ENCODE results near the gene GOLM1. TPM values are rescaled to one million over a fixed set of nuclear protein-coding genes. Genes with fewer than 3 reads are reported as not detected.

Gene GOLM1
- total and polyA plus RNA-seq, 2 donors (not counting 1 experiment from before 2014, with no cell fraction given): 0.54 TPM; not detected in 1

DNA sequence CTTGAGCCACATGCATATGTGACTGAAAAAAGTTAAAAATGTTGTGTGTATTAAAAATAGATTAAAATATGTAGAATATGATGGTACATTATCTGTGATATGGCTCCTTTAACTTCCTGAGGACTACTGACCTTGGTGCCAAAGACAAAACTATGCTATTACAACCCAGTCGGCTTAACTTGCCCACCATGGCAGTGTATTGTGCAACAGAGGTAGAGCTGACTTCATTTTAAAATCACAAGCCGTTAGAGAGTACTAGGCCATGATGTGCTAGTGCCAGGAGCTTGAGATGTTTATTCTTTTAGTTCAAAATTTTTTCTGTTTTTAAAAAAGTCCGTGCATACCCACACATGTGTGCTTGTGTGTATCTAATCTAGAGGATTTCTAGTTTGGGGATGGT lies 112.1 kb downstream of the GOLM1 start:
- H3K27ac Mint-ChIP-seq: no peak overlapping the region
- ATAC-seq (ENCODE audit: low read depth): no peak

DNA sequence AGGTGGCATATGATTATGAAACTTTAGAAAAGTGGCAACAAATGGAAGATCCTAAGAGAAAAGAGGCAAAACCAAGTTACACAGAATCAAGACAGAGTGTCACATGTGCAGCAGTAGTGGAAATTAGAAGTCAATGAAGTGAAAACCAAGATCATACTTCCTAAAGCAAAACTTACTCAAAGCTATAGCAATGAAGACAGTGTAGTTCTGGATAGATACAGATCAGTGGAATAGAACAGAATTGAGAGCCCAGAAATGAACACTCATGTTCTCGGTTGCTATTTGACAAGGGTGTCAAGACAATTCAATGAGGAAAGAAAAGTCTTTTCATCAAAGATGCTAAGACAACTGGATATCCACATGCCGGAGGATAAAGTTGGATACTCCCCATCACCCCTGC lies 114.9 kb downstream of the GOLM1 start:
- H3K27ac ChIP-seq (ENCODE audit: low read length in 2 of 2): no peak overlapping the region
- Mint-ChIP-seq H3K27ac (no peak overlapping the region), H3K9me3 (ENCODE audit: insufficient read depth) (no peaks in the 10 kb centered on the region), H3K4me1 (no peaks in the 10 kb centered on the region), H3K4me3 (no peak overlapping the region), H3K27me3 (no peaks in the 10 kb centered on the region)
- no peak for TF ChIP-seq EZH2 (IDR thresholded peaks at IDR 0.05; ENCODE audit: borderline replicate concordance, insufficient read depth, low read depth, low read length, poor library complexity, severe bottlenecking)
- TF ChIP-seq, protein P1, sequence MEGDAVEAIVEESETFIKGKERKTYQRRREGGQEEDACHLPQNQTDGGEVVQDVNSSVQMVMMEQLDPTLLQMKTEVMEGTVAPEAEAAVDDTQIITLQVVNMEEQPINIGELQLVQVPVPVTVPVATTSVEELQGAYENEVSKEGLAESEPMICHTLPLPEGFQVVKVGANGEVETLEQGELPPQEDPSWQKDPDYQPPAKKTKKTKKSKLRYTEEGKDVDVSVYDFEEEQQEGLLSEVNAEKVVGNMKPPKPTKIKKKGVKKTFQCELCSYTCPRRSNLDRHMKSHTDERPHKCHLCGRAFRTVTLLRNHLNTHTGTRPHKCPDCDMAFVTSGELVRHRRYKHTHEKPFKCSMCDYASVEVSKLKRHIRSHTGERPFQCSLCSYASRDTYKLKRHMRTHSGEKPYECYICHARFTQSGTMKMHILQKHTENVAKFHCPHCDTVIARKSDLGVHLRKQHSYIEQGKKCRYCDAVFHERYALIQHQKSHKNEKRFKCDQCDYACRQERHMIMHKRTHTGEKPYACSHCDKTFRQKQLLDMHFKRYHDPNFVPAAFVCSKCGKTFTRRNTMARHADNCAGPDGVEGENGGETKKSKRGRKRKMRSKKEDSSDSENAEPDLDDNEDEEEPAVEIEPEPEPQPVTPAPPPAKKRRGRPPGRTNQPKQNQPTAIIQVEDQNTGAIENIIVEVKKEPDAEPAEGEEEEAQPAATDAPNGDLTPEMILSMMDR (IDR thresholded peaks at IDR 0.05): no peak
- H4K20me1 ChIP-seq (ENCODE audit: control insufficient read depth, insufficient read depth, low read length, poor library complexity, severe bottlenecking): no peaks in the 10 kb centered on the region
- H3K4me3 ChIP-seq (ENCODE audit: control extremely low read depth in 1 of 5, extremely low read depth in 1 of 5, insufficient read depth in 1 of 5, low read depth in 2 of 5, low read length in 4 of 5): no peak overlapping the region
- no peaks in the 10 kb centered on the region for H3K79me2 ChIP-seq (ENCODE audit: control insufficient read depth, insufficient read depth, low read length)
- H2AFZ ChIP-seq (ENCODE audit: insufficient read depth, low read depth, low read length, poor library complexity, severe bottlenecking): no peak overlapping the region
- H3K9ac ChIP-seq (ENCODE audit: low read length): no peak overlapping the region
- CTCF ChIA-PET: no interaction called here
- H3K9me3 ChIP-seq (ENCODE audit: control extremely low read depth in 1 of 3, control insufficient read depth in 2 of 3, insufficient read depth in 1 of 3, low read length in 2 of 3): no peaks in the 10 kb centered on the region
- peaks cover 0 to 34% of the 10 kb centered on the region in 2 experiments for H3K36me3 ChIP-seq (replicated peaks in 1 of 2; ENCODE audit: control extremely low read depth in 1 of 2, control insufficient read depth in 1 of 2, extremely low read depth in 1 of 2, insufficient read depth in 2 of 2, low read length in 1 of 2)
- H3K27me3 ChIP-seq (replicated peaks in 1 of 4; ENCODE audit: control extremely low read depth in 1 of 4, control insufficient read depth in 3 of 4, insufficient read depth in 4 of 4, low read length in 3 of 4): no peaks in the 10 kb centered on the region
- no peaks in the 10 kb centered on the region for H3K4me1 ChIP-seq (ENCODE audit: control insufficient read depth in 2 of 2, insufficient read depth in 2 of 2, low read length in 2 of 2)
- intact Hi-C loops (cut with micrococcal nuclease): no loop called here
- 100% methylated on average over 1 of the region's 2 CpGs for WGBS (ENCODE audit: insufficient coverage)
- no peak overlapping the region for H3K4me2 ChIP-seq (replicated peaks; ENCODE audit: low read depth, low read length, poor library complexity, severe bottlenecking)
- DNase-seq (no peak), ATAC-seq (ENCODE audit: low read depth) (no peak)
- POLR2A ChIA-PET: no interaction called here

More for the DNA sequence above, 112.1 kb downstream of the GOLM1 start:
- Histone ChIP-seq H3K79me2 (ENCODE audit: control insufficient read depth, insufficient read depth, low read length) (no peaks in the 10 kb centered on the region), H3K4me2 (replicated peaks; ENCODE audit: low read depth, low read length, poor library complexity, severe bottlenecking) (no peak overlapping the region), H3K9me3 (ENCODE audit: control extremely low read depth in 1 of 3, control insufficient read depth in 2 of 3, insufficient read depth in 1 of 3, low read length in 2 of 3) (no peaks in the 10 kb centered on the region), H3K4me3 (ENCODE audit: control extremely low read depth in 1 of 5, extremely low read depth in 1 of 5, insufficient read depth in 1 of 5, low read depth in 2 of 5, low read length in 4 of 5) (no peak overlapping the region), H4K20me1 (ENCODE audit: control insufficient read depth, insufficient read depth, low read length, poor library complexity, severe bottlenecking) (no peaks in the 10 kb centered on the region), H3K4me1 (ENCODE audit: control insufficient read depth in 2 of 2, insufficient read depth in 2 of 2, low read length in 2 of 2) (no peaks in the 10 kb centered on the region), H3K27me3 (replicated peaks in 1 of 4; ENCODE audit: control extremely low read depth in 1 of 4, control insufficient read depth in 3 of 4, insufficient read depth in 4 of 4, low read length in 3 of 4) (no peaks in the 10 kb centered on the region), H3K36me3 (replicated peaks in 1 of 2; ENCODE audit: control extremely low read depth in 1 of 2, control insufficient read depth in 1 of 2, extremely low read depth in 1 of 2, insufficient read depth in 2 of 2, low read length in 1 of 2) (peaks cover 0 to 18% of the 10 kb centered on the region in 2 experiments), H3K27ac (ENCODE audit: low read length in 2 of 2) (no peak overlapping the region), H3K9ac (ENCODE audit: low read length) (no peak overlapping the region), H2AFZ (ENCODE audit: insufficient read depth, low read depth, low read length, poor library complexity, severe bottlenecking) (no peak overlapping the region)
- intact Hi-C loops (cut with micrococcal nuclease): no loop called here
- POLR2A ChIA-PET: no interaction called here
- no peak for DNase-seq
- TF ChIP-seq, protein P1 (IDR thresholded peaks at IDR 0.05): no peak
- no peak for TF ChIP-seq EZH2 (IDR thresholded peaks at IDR 0.05; ENCODE audit: borderline replicate concordance, insufficient read depth, low read depth, low read length, poor library complexity, severe bottlenecking)
- WGBS (ENCODE audit: insufficient coverage): no CpG with 5 or more reads among the region's 3 CpGs
- Mint-ChIP-seq H3K27me3 (no peaks in the 10 kb centered on the region), H3K4me3 (no peak overlapping the region), H3K4me1 (no peaks in the 10 kb centered on the region), H3K9me3 (ENCODE audit: insufficient read depth) (no peaks in the 10 kb centered on the region)
- CTCF ChIA-PET: no interaction called here
